H1 (cell line): ENCODE measurements around the gene ASF1A. TPM values are rescaled to one million over a fixed set of nuclear protein-coding genes. Genes with fewer than 3 reads are reported as not detected.

Experiments
- CBX5 ChIP-seq: fragments of 300-800, 300-1000 bp; sonication (generic); IDR thresholded peaks from 2 replicates; pipeline ENCODE4 v1.7.1; 2016; ENCODE audit warnings: antibody characterized with exemption, low read length, low read depth
- CBX8 ChIP-seq: fragments of 300-800, 300-1000 bp; sonication (generic); IDR thresholded peaks from 2 replicates; pipeline ENCODE4 v1.7.1; 2016; ENCODE audit warnings: low read depth, low read length, borderline replicate concordance
- CHD7 ChIP-seq: fragments of 300-600 bp; sonication (generic); IDR thresholded peaks from 2 replicates; pipeline ENCODE4 v1.7.1; 2012; ENCODE audit warnings: low read length, moderate library complexity, mild to moderate bottlenecking, inconsistent platforms; ENCODE audit not compliant: insufficient replicate concordance
- EZH2 ChIP-seq: fragments of 200-600 bp; sonication (generic); IDR thresholded peaks from 2 replicates; pipeline ENCODE4 v1.7.1; 2012; ENCODE audit warnings: low read depth, mild to moderate bottlenecking, moderate library complexity, low read length, inconsistent platforms; ENCODE audit not compliant: severe bottlenecking
- JUN ChIP-seq: IDR thresholded peaks from 2 replicates; pipeline ENCODE4 v1.6.1; 2011; ENCODE audit warnings: low read depth, mild to moderate bottlenecking, improper control_type of control experiment, low read length
- JUND ChIP-seq: IDR thresholded peaks from 2 replicates; pipeline ENCODE4 v1.6.1; 2011; ENCODE audit warnings: mild to moderate bottlenecking, improper control_type of control experiment, low read length
- RAD21 ChIP-seq, 2 experiments: IDR thresholded peaks in 1 of 2; conservative IDR thresholded peaks in 1 of 2; 2 replicates each; pipeline ENCODE4 v1.6.1; 2011; ENCODE audit warnings: low read depth in 2 of 2, low read length in 2 of 2, improper control_type of control experiment in 1 of 2, inconsistent platforms in 1 of 2, mild to moderate bottlenecking in 1 of 2, moderate library complexity in 1 of 2
- SIN3A ChIP-seq, 2 experiments: IDR thresholded peaks in 1 of 2; conservative IDR thresholded peaks in 1 of 2; 2 replicates each; pipeline ENCODE4 v1.6.1; 2011 to 2012; ENCODE audit warnings: low read length in 2 of 2, improper control_type of control experiment in 1 of 2, low read depth in 1 of 2, mild to moderate bottlenecking in 1 of 2
- polyA plus RNA-seq, 7 experiments: library from polyadenylated mRNA; depleted of rRNA in 3 of 7; stranded (reverse) in 5 of 7; unstranded in 2 of 7; fragments of >200 nt in 5 of 7; fragments of 200-250 nt in 2 of 7; gene quantifications; 1 replicate in 5 of 7; 2 replicates in 1 of 7; 4 replicates in 1 of 7; pipeline versions ENCODE4 v1.2.1 to v1.2.3, GENCODE V29; 2011 to 2013; ENCODE audit warnings: missing spikeins in 2 of 7, mixed read lengths in 2 of 7
- total RNA-seq: library from RNA; stranded (reverse); fragmentation: NEBNext Ultra II Directional; extraction: Animal tissue kit (Norgen Biotek cat#: 25700); gene quantifications from 2 replicates; pipeline ENCODE4 v1.2.1, GENCODE V29; 2021

The ASF1A gene
- total and polyA plus RNA-seq, 2 of the 8 experiments (the other 6 are each of a cell fraction or from before 2014, with no cell fraction given): 11.4 to 50.2 TPM

- TF ChIP-seq CHD7 (no peak), CBX8 (no peak), JUN (no peak), CBX5 (no peak), RAD21 (IDR thresholded peaks at IDR 0.05 in 1 of 2, conservative IDR thresholded peaks at IDR 0.05 in 1 of 2; ENCODE audit: low read depth in 2 of 2, low read length in 2 of 2) (no peak), SIN3A (conservative IDR thresholded peaks at IDR 0.05 in 1 of 2, IDR thresholded peaks at IDR 0.05 in 1 of 2; ENCODE audit: low read depth in 1 of 2, low read length in 2 of 2) (no peak), JUND (no peak), EZH2 (no peak)
Measured at GRCh38 chr6:118873239-118873638, 20.7 kb upstream of the ASF1A start (continued).
